Measurements from ENCODE around the gene ACOXL. TPM values are rescaled to one million over a fixed set of nuclear protein-coding genes. Genes with fewer than 3 reads are reported as not detected.

ACOXL gene
- total and polyA plus RNA-seq, 3 experiments from 2014 or later, result 0.27 TPM; not detected in 2

- Histone ChIP-seq H3K27me3 (ENCODE audit: insufficient read depth, low read length, poor library complexity, severe bottlenecking) (no peaks in the 10 kb centered on the region), H3K36me3 (ENCODE audit: insufficient read depth, low read length) (no peaks in the 10 kb centered on the region), H3K4me3 (ENCODE audit: low read length) (no peak overlapping the region), H3K27ac (ENCODE audit: low read depth, low read length) (no peak overlapping the region), H3K9me3 (ENCODE audit: low read length) (no peaks in the 10 kb centered on the region), H3K4me1 (ENCODE audit: insufficient read depth, low read length) (no peaks in the 10 kb centered on the region)
- Mint-ChIP-seq H3K27ac (no peak overlapping the region), H3K36me3 (no peaks in the 10 kb centered on the region), H3K27me3 (peaks cover 24 to 65% of the 10 kb centered on the region in 2 donors), H3K4me3 (no peak overlapping the region), H3K9me3 (no peaks in the 10 kb centered on the region), H3K4me1 (no peaks in the 10 kb centered on the region)
- ChIA-PET CTCF (interaction anchor here (1.4 kb wide), 1 partner anchor 11 kb away, joined by 4 read pairs; no protein-coding TSS in a partner anchor), POLR2A (no interaction called here)
- DNase-seq, result no peak
These were observed 62.0 kb downstream of the ACOXL start for GRCh38 chr2:110794390-110794789.

GRCh38 chr2:110794951-110795350, 62.6 kb downstream of the ACOXL start:
- POLR2A ChIA-PET, result no interaction called here

GRCh38 chr2:110796716-110797301, 64.4 kb downstream of the ACOXL start:
- Mint-ChIP-seq H3K4me1 (no peaks in the 10 kb centered on the region), H3K36me3 (no peaks in the 10 kb centered on the region), H3K27me3 (peaks cover 25 to 73% of the 10 kb centered on the region in 2 donors), H3K4me3 (no peak overlapping the region), H3K27ac (no peak overlapping the region), H3K9me3 (peaks cover 0 to 2% (median 0%) of the 10 kb centered on the region in 5 donors)
- no peak overlapping the region for H3K4me3 ChIP-seq (ENCODE audit: low read length)
- no peaks in the 10 kb centered on the region for H3K9me3 ChIP-seq (ENCODE audit: low read length)
- no peak for DNase-seq
- no peak overlapping the region for H3K27ac ChIP-seq (ENCODE audit: low read depth, low read length)
- CTCF ChIA-PET, result interaction anchor here (1.1 kb wide), 1 partner anchor 15 kb away, joined by 3 read pairs; no protein-coding TSS in a partner anchor
- H3K27me3 ChIP-seq (ENCODE audit: insufficient read depth, low read length, poor library complexity, severe bottlenecking), result no peaks in the 10 kb centered on the region
- no peaks in the 10 kb centered on the region for H3K36me3 ChIP-seq (ENCODE audit: insufficient read depth, low read length)
- POLR2A ChIA-PET, result interaction anchor here (0.5 kb wide), 1 partner anchor 340 kb away, joined by 4 read pairs; no protein-coding TSS in a partner anchor
- H3K4me1 ChIP-seq (ENCODE audit: insufficient read depth, low read length), result no peaks in the 10 kb centered on the region

More at GRCh38 chr2:110794951-110795350, 62.6 kb downstream of the ACOXL start:
- CTCF ChIA-PET, result no interaction called here
- Histone ChIP-seq H3K4me3 (ENCODE audit: low read length) (no peak overlapping the region), H3K27me3 (ENCODE audit: insufficient read depth, low read length, poor library complexity, severe bottlenecking) (no peaks in the 10 kb centered on the region), H3K9me3 (ENCODE audit: low read length) (no peaks in the 10 kb centered on the region), H3K27ac (ENCODE audit: low read depth, low read length) (no peak overlapping the region), H3K4me1 (ENCODE audit: insufficient read depth, low read length) (no peaks in the 10 kb centered on the region), H3K36me3 (ENCODE audit: insufficient read depth, low read length) (no peaks in the 10 kb centered on the region)
- H3K27ac Mint-ChIP-seq, result no peak overlapping the region
- no peaks in the 10 kb centered on the region for H3K36me3 Mint-ChIP-seq
- peaks cover 26 to 67% of the 10 kb centered on the region in 2 donors for H3K27me3 Mint-ChIP-seq
- H3K4me1 Mint-ChIP-seq, result no peaks in the 10 kb centered on the region
- no peak overlapping the region for H3K4me3 Mint-ChIP-seq
- H3K9me3 Mint-ChIP-seq, result peaks cover 0 to 2% (median 0%) of the 10 kb centered on the region in 5 donors
- no peak for DNase-seq

- no peak for DNase-seq
- Histone ChIP-seq H3K27ac (ENCODE audit: low read depth, low read length) (no peak overlapping the region), H3K4me3 (ENCODE audit: low read length) (no peak overlapping the region), H3K9me3 (ENCODE audit: low read length) (no peaks in the 10 kb centered on the region), H3K27me3 (ENCODE audit: insufficient read depth, low read length, poor library complexity, severe bottlenecking) (no peaks in the 10 kb centered on the region), H3K4me1 (ENCODE audit: insufficient read depth, low read length) (no peaks in the 10 kb centered on the region), H3K36me3 (ENCODE audit: insufficient read depth, low read length) (no peaks in the 10 kb centered on the region)
- CTCF ChIA-PET, result interaction anchor here (1.6 to 1.8 kb wide), 2 partner anchors 12 to 33 kb away, joined by 5 to 6 read pairs; no protein-coding TSS in a partner anchor
- H3K27ac Mint-ChIP-seq, result no peak overlapping the region
- H3K4me3 Mint-ChIP-seq, result no peak overlapping the region
- H3K4me1 Mint-ChIP-seq, result peaks cover 1 to 3% (median 1%) of the 10 kb centered on the region in 3 donors
- no peaks in the 10 kb centered on the region for H3K36me3 Mint-ChIP-seq
- peaks cover 0 to 2% (median 2%) of the 10 kb centered on the region in 5 donors for H3K9me3 Mint-ChIP-seq
- H3K27me3 Mint-ChIP-seq, result peaks cover 22 to 64% of the 10 kb centered on the region in 2 donors
- POLR2A ChIA-PET, result no interaction called here
These were observed 67.0 kb downstream of the ACOXL start for GRCh38 chr2:110799376-110799775.

GRCh38 chr2:110800611-110801402, 68.4 kb downstream of the ACOXL start:
- Mint-ChIP-seq H3K4me3 (no peak overlapping the region), H3K36me3 (no peaks in the 10 kb centered on the region), H3K27me3 (peaks cover 21 to 61% of the 10 kb centered on the region in 2 donors), H3K27ac (no peak overlapping the region), H3K9me3 (peaks cover 0 to 6% (median 3%) of the 10 kb centered on the region in 5 donors), H3K4me1 (peaks cover 11 to 13% (median 12%) of the 10 kb centered on the region in 3 donors)
- Histone ChIP-seq H3K9me3 (ENCODE audit: low read length) (no peaks in the 10 kb centered on the region), H3K4me1 (ENCODE audit: insufficient read depth, low read length) (no peaks in the 10 kb centered on the region), H3K36me3 (ENCODE audit: insufficient read depth, low read length) (no peaks in the 10 kb centered on the region), H3K27me3 (ENCODE audit: insufficient read depth, low read length, poor library complexity, severe bottlenecking) (no peaks in the 10 kb centered on the region), H3K4me3 (ENCODE audit: low read length) (no peak overlapping the region), H3K27ac (ENCODE audit: low read depth, low read length) (no peak overlapping the region)
- no peak for DNase-seq
- CTCF ChIA-PET, result no interaction called here
- POLR2A ChIA-PET, result no interaction called here

GRCh38 chr2:110802208-110802932, 70.0 kb downstream of the ACOXL start:
- H3K9me3 ChIP-seq (ENCODE audit: low read length), result no peaks in the 10 kb centered on the region
- H3K4me1 ChIP-seq (ENCODE audit: insufficient read depth, low read length), result no peaks in the 10 kb centered on the region
- H3K9me3 Mint-ChIP-seq, result peaks cover 0 to 6% (median 3%) of the 10 kb centered on the region in 5 donors
- no peaks in the 10 kb centered on the region for H3K27me3 ChIP-seq (ENCODE audit: insufficient read depth, low read length, poor library complexity, severe bottlenecking)
- no peak for DNase-seq
- no peak overlapping the region for H3K27ac Mint-ChIP-seq
- H3K4me1 Mint-ChIP-seq, result peaks cover 11 to 13% (median 12%) of the 10 kb centered on the region in 3 donors
- POLR2A ChIA-PET, result no interaction called here
- H3K36me3 Mint-ChIP-seq, result no peaks in the 10 kb centered on the region
- peaks cover 24 to 51% of the 10 kb centered on the region in 2 donors for H3K27me3 Mint-ChIP-seq
- no peak overlapping the region for H3K4me3 ChIP-seq (ENCODE audit: low read length)
- H3K36me3 ChIP-seq (ENCODE audit: insufficient read depth, low read length), result no peaks in the 10 kb centered on the region
- no peak overlapping the region for H3K27ac ChIP-seq (ENCODE audit: low read depth, low read length)
- H3K4me3 Mint-ChIP-seq, result no peak overlapping the region
- CTCF ChIA-PET, result no interaction called here

GRCh38 chr2:110804433-110804832, 72.1 kb downstream of the ACOXL start:
- POLR2A ChIA-PET, result no interaction called here
- DNase-seq, result no peak
- Histone ChIP-seq H3K9me3 (ENCODE audit: low read length) (no peaks in the 10 kb centered on the region), H3K4me3 (ENCODE audit: low read length) (no peak overlapping the region), H3K27ac (ENCODE audit: low read depth, low read length) (no peak overlapping the region), H3K36me3 (ENCODE audit: insufficient read depth, low read length) (no peaks in the 10 kb centered on the region), H3K4me1 (ENCODE audit: insufficient read depth, low read length) (no peaks in the 10 kb centered on the region), H3K27me3 (ENCODE audit: insufficient read depth, low read length, poor library complexity, severe bottlenecking) (no peaks in the 10 kb centered on the region)
- peaks cover 21 to 34% of the 10 kb centered on the region in 2 donors for H3K27me3 Mint-ChIP-seq
- peak overlapping the region in 3 of 8 donors; percentile 5 to 83 (median 72) for H3K27ac Mint-ChIP-seq
- peaks cover 0 to 6% (median 3%) of the 10 kb centered on the region in 5 donors for H3K9me3 Mint-ChIP-seq
- CTCF ChIA-PET, result no interaction called here
- peaks cover 11 to 13% (median 12%) of the 10 kb centered on the region in 3 donors for H3K4me1 Mint-ChIP-seq
- no peaks in the 10 kb centered on the region for H3K36me3 Mint-ChIP-seq
- peak overlapping the region in 1 of 7 donors; percentile 49 for H3K4me3 Mint-ChIP-seq

Measured in CD8-positive, alpha-beta memory T cell (primary cell).